Measurements from ENCODE around the gene THOC3. TPM values are rescaled to one million over a fixed set of nuclear protein-coding genes. Genes with fewer than 3 reads are reported as not detected.
"Not testable (repeated sequence)": the region's sequence is repeated elsewhere in the genome, so short reads cannot be mapped to it uniquely, and the experiment has no call there.

THOC3 gene
- total RNA-seq, 1 donor from 2014 or later: 174 TPM

DNA sequence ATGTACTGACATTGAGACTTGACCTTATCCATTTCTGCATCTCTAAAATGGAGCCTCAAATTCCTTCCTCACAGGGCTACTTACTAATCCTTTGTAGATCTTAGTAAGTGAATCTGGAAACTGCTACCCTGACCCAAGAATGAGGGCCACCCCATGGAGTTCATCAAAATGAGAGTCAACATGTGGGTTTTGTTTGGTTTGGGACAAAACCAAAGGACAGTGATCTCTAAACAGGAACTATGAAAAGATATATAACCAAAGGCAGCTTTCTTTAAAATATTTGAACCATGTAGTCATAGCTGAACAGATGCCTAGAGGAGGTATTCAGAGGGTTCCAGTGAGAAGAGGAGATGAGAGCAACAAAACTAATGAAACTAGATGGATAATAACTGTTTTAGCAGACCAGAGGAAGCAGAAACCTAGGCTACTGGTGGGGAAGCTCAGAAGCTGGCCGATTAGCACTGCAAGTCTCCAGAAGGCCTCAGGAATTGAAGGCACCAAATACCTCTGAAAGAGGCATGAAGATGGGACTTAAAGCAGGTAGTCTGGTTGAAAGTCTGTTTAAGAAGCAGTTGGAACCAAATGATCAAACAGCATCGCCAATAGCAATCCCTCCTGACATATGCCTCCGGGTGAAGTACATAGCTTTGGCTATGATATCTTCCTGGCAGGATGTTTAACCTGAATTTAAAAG, 45.8 kb downstream of the THOC3 start:
- FAIRE-seq: no peak
- TF ChIP-seq, protein P1, sequence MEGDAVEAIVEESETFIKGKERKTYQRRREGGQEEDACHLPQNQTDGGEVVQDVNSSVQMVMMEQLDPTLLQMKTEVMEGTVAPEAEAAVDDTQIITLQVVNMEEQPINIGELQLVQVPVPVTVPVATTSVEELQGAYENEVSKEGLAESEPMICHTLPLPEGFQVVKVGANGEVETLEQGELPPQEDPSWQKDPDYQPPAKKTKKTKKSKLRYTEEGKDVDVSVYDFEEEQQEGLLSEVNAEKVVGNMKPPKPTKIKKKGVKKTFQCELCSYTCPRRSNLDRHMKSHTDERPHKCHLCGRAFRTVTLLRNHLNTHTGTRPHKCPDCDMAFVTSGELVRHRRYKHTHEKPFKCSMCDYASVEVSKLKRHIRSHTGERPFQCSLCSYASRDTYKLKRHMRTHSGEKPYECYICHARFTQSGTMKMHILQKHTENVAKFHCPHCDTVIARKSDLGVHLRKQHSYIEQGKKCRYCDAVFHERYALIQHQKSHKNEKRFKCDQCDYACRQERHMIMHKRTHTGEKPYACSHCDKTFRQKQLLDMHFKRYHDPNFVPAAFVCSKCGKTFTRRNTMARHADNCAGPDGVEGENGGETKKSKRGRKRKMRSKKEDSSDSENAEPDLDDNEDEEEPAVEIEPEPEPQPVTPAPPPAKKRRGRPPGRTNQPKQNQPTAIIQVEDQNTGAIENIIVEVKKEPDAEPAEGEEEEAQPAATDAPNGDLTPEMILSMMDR (IDR thresholded peaks at IDR 0.05; ENCODE audit: insufficient read depth, low read length, severe bottlenecking): no peak
- H3K36me3 ChIP-seq (ENCODE audit: control insufficient read depth, insufficient read depth, low read length): peaks cover 2% of the 10 kb centered on the region
- DNase-seq (ENCODE audit: low read depth): peak; percentile 40
- no peaks in the 10 kb centered on the region for H3K27me3 ChIP-seq (ENCODE audit: control insufficient read depth, insufficient read depth, low read length)
- H3K4me3 ChIP-seq (ENCODE audit: low read depth, low read length): no peak overlapping the region

DNA sequence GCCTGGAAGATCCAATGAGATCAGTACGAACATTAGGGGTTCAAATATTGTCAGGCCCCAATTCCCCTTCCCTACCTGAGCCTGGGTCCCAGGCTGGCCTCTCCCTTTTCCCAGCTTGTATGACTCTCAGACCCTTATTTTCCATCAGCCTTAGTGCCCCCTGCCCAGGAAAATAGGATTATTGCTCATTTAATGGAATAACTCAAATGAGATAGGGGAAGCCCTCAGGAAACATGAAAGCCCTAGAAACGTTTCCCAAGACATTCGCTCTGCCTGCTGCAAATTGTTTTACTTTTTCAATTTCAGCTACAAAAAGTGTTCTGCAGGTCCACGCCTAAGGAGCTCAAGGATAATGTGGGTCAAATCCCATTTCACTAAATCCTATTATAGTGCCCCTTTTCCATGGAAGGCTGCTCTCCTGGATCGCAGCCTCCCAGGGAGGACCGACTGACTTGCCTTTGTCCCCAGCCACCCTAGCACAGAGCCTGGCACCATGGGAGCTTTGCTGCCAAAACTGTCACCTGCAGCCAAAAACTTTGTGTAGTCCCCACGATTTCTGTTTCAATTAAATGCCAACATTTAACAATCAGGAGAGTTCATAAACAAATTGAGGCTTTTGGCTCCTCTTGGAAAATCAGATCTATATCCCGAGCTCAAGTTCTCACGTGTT, 46.9 kb downstream of the THOC3 start:
- DNase-seq (ENCODE audit: low read depth) (no peak), FAIRE-seq (no peak)
- Histone ChIP-seq H3K36me3 (ENCODE audit: control insufficient read depth, insufficient read depth, low read length) (peaks cover 2% of the 10 kb centered on the region), H3K4me3 (ENCODE audit: low read depth, low read length) (no peak overlapping the region), H3K27me3 (ENCODE audit: control insufficient read depth, insufficient read depth, low read length) (no peaks in the 10 kb centered on the region)
- TF ChIP-seq, protein P1 (IDR thresholded peaks at IDR 0.05; ENCODE audit: insufficient read depth, low read length, severe bottlenecking): no peak

DNA sequence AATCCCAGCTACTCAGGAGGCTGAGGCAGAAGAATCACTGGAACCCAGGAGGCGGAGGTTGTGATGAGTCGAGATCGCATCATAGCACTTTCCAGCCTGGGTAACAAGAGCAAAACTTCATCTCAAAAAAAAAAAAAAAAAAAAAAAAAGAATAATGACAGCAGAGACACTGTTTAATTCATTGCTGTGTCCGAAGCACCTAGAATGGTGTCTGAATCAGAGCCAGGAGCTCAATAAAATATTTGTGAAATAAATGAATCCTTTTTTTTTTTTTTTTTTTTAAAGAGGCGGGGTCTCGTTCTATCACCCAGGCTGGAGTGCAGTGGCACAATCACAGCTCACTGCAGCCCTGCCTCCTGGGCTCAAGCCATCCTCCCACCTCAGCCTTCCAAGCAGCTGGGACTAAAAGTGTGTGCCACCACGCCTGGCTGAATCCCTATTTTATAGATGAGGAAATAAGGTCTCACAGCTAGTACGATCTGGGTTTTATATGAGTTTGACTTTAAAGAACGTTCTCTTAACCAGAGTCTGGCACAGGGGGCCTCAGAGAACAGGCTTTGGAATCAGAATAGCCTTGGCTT, 47.8 kb downstream of the THOC3 start:
- Histone ChIP-seq H3K27me3 (ENCODE audit: control insufficient read depth, insufficient read depth, low read length) (no peaks in the 10 kb centered on the region), H3K36me3 (ENCODE audit: control insufficient read depth, insufficient read depth, low read length) (peaks cover 2% of the 10 kb centered on the region), H3K4me3 (ENCODE audit: low read depth, low read length) (no peak overlapping the region)
- peak; percentile 87 for DNase-seq (ENCODE audit: low read depth)
- no peak for FAIRE-seq
- TF ChIP-seq, protein P1 (IDR thresholded peaks at IDR 0.05; ENCODE audit: insufficient read depth, low read length, severe bottlenecking): no peak

DNA sequence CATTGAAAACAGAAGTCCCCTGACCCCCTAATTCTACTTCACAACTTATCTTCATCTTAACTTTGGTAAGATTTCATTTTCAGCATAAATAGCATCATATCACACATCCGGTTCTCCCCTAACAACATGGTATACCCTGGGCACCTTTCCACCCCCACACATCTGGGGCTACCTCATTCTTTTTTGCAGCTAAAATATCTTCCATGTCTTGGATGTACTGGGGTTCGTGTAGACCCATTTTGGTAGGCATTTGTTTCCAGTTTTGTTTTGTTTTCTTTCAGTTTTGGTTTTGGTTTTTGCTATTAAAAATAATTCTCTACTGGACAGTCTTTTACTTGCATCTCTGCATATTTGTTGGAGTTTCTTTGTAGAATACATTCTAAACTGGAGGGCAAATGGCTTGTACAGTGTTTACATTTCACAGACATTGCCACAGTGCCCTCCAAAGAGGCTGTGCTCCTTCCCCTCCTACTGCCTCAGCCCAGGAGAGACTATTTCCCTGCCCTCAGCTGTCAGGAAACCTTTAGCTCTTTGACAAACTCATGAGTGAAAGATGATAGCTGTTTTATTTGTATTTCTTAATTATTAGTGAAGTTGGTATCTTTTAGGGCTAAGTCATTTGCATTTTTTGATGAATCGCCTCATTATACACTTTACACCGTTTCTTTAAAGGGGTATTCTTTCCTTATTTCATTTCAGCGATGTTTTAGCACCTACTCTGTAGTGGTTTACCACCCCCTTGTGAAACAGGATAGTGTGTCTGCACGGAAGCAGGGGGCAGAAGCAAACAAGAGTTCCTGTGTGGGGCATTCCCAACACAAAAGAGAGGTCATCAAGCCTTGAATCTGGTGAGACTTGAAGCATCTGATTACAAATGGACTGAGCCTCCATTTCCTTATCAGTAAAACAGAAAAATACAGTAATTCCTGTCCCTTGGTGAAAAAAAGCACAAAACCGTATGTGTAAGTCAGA, 52.8 kb downstream of the THOC3 start:
- FAIRE-seq; H3K27me3 ChIP-seq (ENCODE audit: control insufficient read depth, insufficient read depth, low read length); H3K36me3 ChIP-seq (ENCODE audit: control insufficient read depth, insufficient read depth, low read length); H3K4me3 ChIP-seq (ENCODE audit: low read depth, low read length); DNase-seq (ENCODE audit: low read depth): not testable (repeated sequence)

DNA sequence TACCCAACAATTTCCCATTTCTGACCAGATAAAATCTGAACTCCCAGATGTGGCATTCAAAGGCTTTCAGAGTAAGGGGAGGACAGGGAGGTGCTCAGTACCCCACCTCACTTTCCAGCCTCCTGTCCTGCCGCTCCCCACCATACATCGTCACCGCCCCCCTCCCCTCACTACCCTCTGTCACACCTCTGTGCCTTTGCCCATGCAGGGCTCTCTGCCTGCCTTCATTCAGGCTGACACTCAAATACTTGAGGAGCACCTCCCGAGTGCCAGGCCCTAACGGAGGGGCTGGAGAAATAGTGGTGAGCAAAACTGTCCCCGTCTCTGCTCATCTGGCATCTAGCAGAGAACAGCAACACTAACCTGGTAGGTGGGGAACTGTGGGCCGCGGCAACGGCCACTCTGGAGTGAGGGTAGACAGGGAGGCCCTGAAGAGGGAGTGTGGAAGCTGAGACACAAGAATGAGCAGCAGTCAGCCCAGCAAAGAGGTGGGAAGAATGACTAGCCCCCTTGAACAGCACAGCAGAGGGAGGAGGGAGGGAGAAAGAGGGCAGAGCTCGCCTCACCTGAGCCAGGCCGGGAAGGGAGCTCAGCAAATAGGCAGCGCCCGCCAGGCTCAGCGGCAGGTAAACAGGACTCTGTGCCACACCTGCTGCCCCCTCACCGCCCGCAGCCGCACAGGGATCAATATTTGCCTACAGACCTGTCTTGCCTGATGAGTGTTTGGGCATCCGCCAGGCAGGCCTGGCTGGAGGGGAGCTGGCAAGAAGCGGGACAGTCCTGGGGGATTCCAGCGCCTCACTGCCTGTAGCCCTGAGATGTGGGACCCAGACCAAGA, 54.1 kb downstream of the THOC3 start:
- H3K36me3 ChIP-seq (ENCODE audit: control insufficient read depth, insufficient read depth, low read length); DNase-seq (ENCODE audit: low read depth); H3K27me3 ChIP-seq (ENCODE audit: control insufficient read depth, insufficient read depth, low read length); H3K4me3 ChIP-seq (ENCODE audit: low read depth, low read length); FAIRE-seq: not testable (repeated sequence)

DNA sequence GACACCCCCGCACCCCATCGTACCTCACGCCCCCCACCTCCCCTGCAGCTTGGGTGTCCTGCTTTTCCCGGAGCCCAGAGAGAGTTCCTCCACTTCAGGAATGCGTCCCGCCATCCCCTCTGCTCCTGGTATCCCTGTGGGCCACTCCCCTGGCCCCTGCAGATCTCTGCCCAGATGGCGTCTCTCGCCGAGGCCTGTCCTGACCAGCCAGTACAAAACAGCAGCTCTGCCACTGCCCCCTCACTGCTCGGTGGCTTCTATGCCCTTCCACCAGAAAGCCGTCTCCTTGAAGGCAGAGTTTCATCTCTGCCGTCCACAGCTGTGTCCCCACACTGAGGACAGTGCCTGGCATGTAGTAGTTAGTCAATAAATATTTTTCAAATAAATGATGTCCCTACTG, 58.0 kb downstream of the THOC3 start:
- not testable (repeated sequence) for H3K36me3 ChIP-seq (ENCODE audit: control insufficient read depth, insufficient read depth, low read length); DNase-seq (ENCODE audit: low read depth); FAIRE-seq; H3K4me3 ChIP-seq (ENCODE audit: low read depth, low read length); H3K27me3 ChIP-seq (ENCODE audit: control insufficient read depth, insufficient read depth, low read length)

Other genes starting within 250 kb of the THOC3 start
- gene CPLX2, start 96.7 kb downstream of the THOC3 start, total RNA-seq: not detected in 2 replicates

Data from bronchial epithelial cell (primary cell).